Endothelial cell of umbilical vein (primary cell): ENCODE data around the gene SUSD6. TPM values are rescaled to one million over a fixed set of nuclear protein-coding genes. Genes with fewer than 3 reads are reported as not detected.

Experiments used
- BruUV-seq: library from RNA; stranded (reverse); fragments of 400-500 nt; replicated peaks from 2 replicates; lab custom pipeline; 2021; lab: Mats Ljungman, UMichigan
- CTCF ChIA-PET: fragments of 300-600, 350-600 bp; sonication (Branson Sonifier 250); formaldehyde crosslinking; loops from one replicate; lab custom pipeline; 2021; ENCODE audit warnings: antibody characterized with exemption, inconsistent platforms; lab: Charles Lee
- POLR2A ChIA-PET: fragments of 300-600, 350-600 bp; sonication (Branson Sonifier 250); formaldehyde crosslinking; loops from one replicate; lab custom pipeline; 2021; ENCODE audit warnings: antibody characterized with exemption, inconsistent platforms; lab: Charles Lee
- DNase-seq: peaks from one replicate; pipeline ENCODE4 v3.0.0-alpha.2; 2011; ENCODE audit warnings: low read depth, low spot score
- FAIRE-seq: peaks from 2 replicates; lab custom pipeline; 2011; peaks lifted over from hg19 to GRCh38; lab: Jason Lieb, UNC
- H2AFZ ChIP-seq: 2 replicates; pipeline ENCODE4 v1.6.0; 2012; ENCODE audit warnings: low read depth, low read length, control low read depth, inconsistent platforms
- H3K27ac ChIP-seq: 2 replicates; pipeline ENCODE4 v1.5.1; 2011; ENCODE audit warnings: low read depth, mild to moderate bottlenecking, control low read depth, low read length, moderate library complexity; ENCODE audit not compliant: insufficient read depth
- H3K27me3 ChIP-seq, 2 experiments: 2 replicates each; pipeline versions ENCODE4 v1.6.0 to v1.6.1; 2011; ENCODE audit warnings: low read length in 2 of 2, mixed read lengths in 1 of 2; ENCODE audit not compliant: control insufficient read depth in 2 of 2, insufficient read depth in 2 of 2
- H3K36me3 ChIP-seq, 2 experiments: 2 replicates in 1 of 2; 3 replicates in 1 of 2; pipeline ENCODE4 v1.5.1; 2011; ENCODE audit warnings: low read length in 2 of 2, mild to moderate bottlenecking in 1 of 2, moderate library complexity in 1 of 2; ENCODE audit not compliant: control insufficient read depth in 2 of 2, insufficient read depth in 2 of 2; ENCODE audit errors: extremely low read depth in 1 of 2
- H3K4me1 ChIP-seq: 3 replicates; pipeline ENCODE4 v1.5.1; 2011; ENCODE audit warnings: mild to moderate bottlenecking, low read length; ENCODE audit not compliant: control insufficient read depth, insufficient read depth; ENCODE audit errors: extremely low read depth
- H3K4me2 ChIP-seq: 2 replicates; pipeline ENCODE4 v1.6.1; 2011; ENCODE audit warnings: low read length, control low read depth, mixed read lengths; ENCODE audit not compliant: insufficient read depth
- H3K4me3 ChIP-seq, 3 experiments: fragments of 200-600 bp in 1 of 3; sonication (generic), shearing (Covaris generic) in 1 of 3; replicated peaks in 1 of 3; 2 replicates each; pipeline ENCODE4 v1.5.1; 2011 to 2016; ENCODE audit warnings: control low read depth in 3 of 3, low read length in 3 of 3, mild to moderate bottlenecking in 2 of 3, inconsistent platforms in 1 of 3, low read depth in 1 of 3, moderate library complexity in 1 of 3; ENCODE audit not compliant: insufficient read depth in 1 of 3
- H3K79me2 ChIP-seq: 2 replicates; pipeline ENCODE4 v1.6.0; 2012; ENCODE audit warnings: low read length, inconsistent platforms; ENCODE audit not compliant: control insufficient read depth, insufficient read depth
- H3K9ac ChIP-seq: replicated peaks from 2 replicates; pipeline ENCODE3; 2011; ENCODE audit warnings: low read length, control low read depth; ENCODE audit not compliant: insufficient read depth; ENCODE audit errors: extremely low read depth
- H3K9me1 ChIP-seq: replicated peaks from 3 replicates; pipeline ENCODE4 v1.6.0; 2011; ENCODE audit warnings: mild to moderate bottlenecking, low read length; ENCODE audit not compliant: control insufficient read depth, insufficient read depth; ENCODE audit errors: extremely low read depth
- H3K9me3 ChIP-seq: replicated peaks from 2 replicates; pipeline ENCODE4 v1.5.1; 2012; ENCODE audit warnings: low read length, inconsistent platforms; ENCODE audit not compliant: control insufficient read depth, insufficient read depth
- H4K20me1 ChIP-seq: replicated peaks from 2 replicates; pipeline ENCODE3; 2011; ENCODE audit warnings: mild to moderate bottlenecking, low read length; ENCODE audit not compliant: control insufficient read depth, insufficient read depth; ENCODE audit errors: extremely low read depth
- CTCF ChIP-seq, 2 donors: IDR thresholded peaks; 1 replicate in 1 of 2; 2 replicates in 1 of 2; pipeline ENCODE4 v1.5.1; 2011; ENCODE audit warnings: low read length in 2 of 2, mild to moderate bottlenecking in 2 of 2, moderate library complexity in 2 of 2, control low read depth in 1 of 2, inconsistent platforms in 1 of 2, low read depth in 1 of 2; ENCODE audit not compliant: insufficient read depth in 1 of 2; ENCODE audit errors: extremely low read depth in 1 of 2
- EZH2 ChIP-seq: IDR thresholded peaks from 2 replicates; pipeline ENCODE4 v1.6.1; 2012; ENCODE audit warnings: borderline replicate concordance, low read depth, mild to moderate bottlenecking, moderate library complexity, low read length, inconsistent platforms; ENCODE audit not compliant: severe bottlenecking
- FOS ChIP-seq: IDR thresholded peaks from 2 replicates; pipeline ENCODE4 v1.6.1; 2011; ENCODE audit warnings: mild to moderate bottlenecking, low read length, moderate library complexity, borderline replicate concordance; ENCODE audit not compliant: insufficient read depth
- GATA2 ChIP-seq: IDR thresholded peaks from 2 replicates; pipeline ENCODE4 v1.7.0; 2011; ENCODE audit warnings: low read depth, mild to moderate bottlenecking, moderate library complexity, mixed read lengths, low read length; ENCODE audit not compliant: insufficient read length, insufficient read depth
- JUN ChIP-seq: IDR thresholded peaks from 2 replicates; pipeline ENCODE4 v1.6.1; 2011; ENCODE audit warnings: borderline replicate concordance, low read depth; ENCODE audit not compliant: insufficient read length, insufficient read depth
- MYC ChIP-seq: IDR thresholded peaks from one replicate; pipeline ENCODE4 v1.6.1; 2011; ENCODE audit warnings: mild to moderate bottlenecking, low read depth, low read length
- POLR2A ChIP-seq: IDR thresholded peaks from 2 replicates; pipeline ENCODE4 v1.6.1; 2012; ENCODE audit warnings: low read depth, mild to moderate bottlenecking, control low read depth, low read length
- POLR2AphosphoS5 ChIP-seq: IDR thresholded peaks from 2 replicates; pipeline ENCODE4 v1.6.1; 2012; ENCODE audit warnings: low read depth, mild to moderate bottlenecking, control low read depth, low read length, moderate library complexity; ENCODE audit not compliant: insufficient read depth
- dilution Hi-C: fragments of 300-500 bp; cut with MboI; formaldehyde crosslinking; loops from one replicate; pipeline ENCODE4 v1.15.0; 2019; ENCODE audit warnings: low sequenced_read_pairs; ENCODE audit not compliant: extremely low pct_ligation_motif_present
- intact Hi-C: fragments of 100-400 bp; cut with micrococcal nuclease; formaldehyde crosslinking; loops from one replicate; pipeline ENCODE4 v1.10.0; 2022
- polyA plus RNA-seq, 4 experiments: library from polyadenylated mRNA; depleted of rRNA in 3 of 4; stranded (reverse) in 3 of 4; unstranded in 1 of 4; fragments of >200 nt; gene quantifications; 2 replicates each; pipeline versions ENCODE4 v1.2.1 to v1.2.3, GENCODE V29; 2011 to 2012; ENCODE audit warnings: missing spikeins in 1 of 4
- total RNA-seq: library from RNA; stranded (reverse); gene quantifications from 2 replicates; pipeline ENCODE4 v1.2.3, GENCODE V29; 2021
- TF ChIP-seq, protein P1 (sequence below): IDR thresholded peaks from 2 replicates; pipeline ENCODE4 v1.6.1; 2011; ENCODE audit not compliant: insufficient read depth, insufficient read length

Gene SUSD6
- total and polyA plus RNA-seq, 2 donors (not counting 3 experiments of a cell fraction or from before 2014, with no cell fraction given): 13.4 to 19.5 TPM

DNA sequence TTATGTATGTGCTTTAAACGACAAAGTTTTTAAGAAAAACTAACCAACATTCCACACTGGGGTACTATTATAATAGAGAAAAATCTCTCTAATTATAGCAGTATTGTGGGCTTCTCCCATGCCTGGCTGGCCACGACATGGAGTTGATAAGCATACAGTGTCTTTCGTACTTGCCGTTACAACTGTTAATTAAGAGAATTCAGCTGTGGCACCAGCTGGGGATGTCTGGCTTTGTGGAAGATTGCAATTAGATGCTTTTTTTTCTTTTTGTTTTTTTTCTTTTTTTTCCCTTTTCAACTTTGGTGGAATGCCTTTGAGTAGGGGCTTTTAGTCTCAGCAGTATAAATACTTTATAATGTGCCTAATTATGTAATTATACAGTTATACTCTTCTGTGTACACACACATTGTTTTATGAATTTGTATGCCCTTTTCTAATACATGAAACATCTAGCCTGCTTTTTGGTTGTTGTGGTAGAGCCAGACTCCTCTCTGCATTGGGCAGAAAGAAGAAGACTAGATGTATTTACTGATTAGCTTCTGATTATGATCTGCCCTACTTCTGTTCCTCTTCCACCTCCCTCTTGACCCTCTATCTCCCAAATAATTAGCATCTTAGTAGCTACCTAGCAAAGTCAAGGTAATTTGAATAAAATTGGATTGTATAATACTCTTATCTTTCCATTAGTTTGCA is 76.4 kb downstream of the SUSD6 start:
- FAIRE-seq: no peak
- H3K9ac ChIP-seq: no peak overlapping the region
- intact Hi-C loops (no loop called here), dilution Hi-C loops (no loop called here)
- H3K4me2 ChIP-seq: no peak overlapping the region
- no peaks in the 10 kb centered on the region for H3K9me1 ChIP-seq
- peaks cover 3% of the 10 kb centered on the region for H4K20me1 ChIP-seq
- H3K9me3 ChIP-seq: no peaks in the 10 kb centered on the region
- BruUV-seq: no TSS peak
- no peaks in the 10 kb centered on the region for H3K79me2 ChIP-seq
- no peak overlapping the region for H3K27ac ChIP-seq
- no peak for DNase-seq
- POLR2A ChIA-PET: no interaction called here
- TF ChIP-seq FOS (no peak), MYC (no peak), CTCF (IDR thresholded peaks at IDR 0.05; ENCODE audit: extremely low read depth in 1 of 2, insufficient read depth in 1 of 2, low read depth in 1 of 2, low read length in 2 of 2) (no peak), POLR2AphosphoS5 (no peak), EZH2 (no peak), JUN (no peak), POLR2A (no peak), GATA2 (no peak)
- TF ChIP-seq, protein P1, sequence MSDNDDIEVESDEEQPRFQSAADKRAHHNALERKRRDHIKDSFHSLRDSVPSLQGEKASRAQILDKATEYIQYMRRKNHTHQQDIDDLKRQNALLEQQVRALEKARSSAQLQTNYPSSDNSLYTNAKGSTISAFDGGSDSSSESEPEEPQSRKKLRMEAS: no peak
- no peaks in the 10 kb centered on the region for H3K27me3 ChIP-seq
- H2AFZ ChIP-seq: no peak overlapping the region
- no peaks in the 10 kb centered on the region for H3K4me1 ChIP-seq
- H3K36me3 ChIP-seq: no peaks in the 10 kb centered on the region
- CTCF ChIA-PET: no interaction called here
- H3K4me3 ChIP-seq: no peak overlapping the region
